DOHH2 (cell line): ENCODE results near the gene PPP2R2D.

Experiments
- CTCF ChIP-seq: fragments of 200-600 bp; sonication (generic); IDR thresholded peaks from one replicate; pipeline ENCODE4 v1.5.1; 2014; ENCODE audit warnings: antibody characterized with exemption, mild to moderate bottlenecking, low read depth, low read length; ENCODE audit not compliant: poor library complexity, severe bottlenecking
- EZH2phosphoT487 ChIP-seq: fragments of 200-600 bp; sonication (generic); IDR thresholded peaks from 2 replicates; pipeline ENCODE4 v1.6.1; 2017; ENCODE audit warnings: borderline replicate concordance, mild to moderate bottlenecking, antibody characterized with exemption, low read length, moderate library complexity, mixed read lengths

GRCh38 chr10:131929122-131929845, 28.5 kb downstream of the PPP2R2D start:
- TF ChIP-seq CTCF (no peak), EZH2phosphoT487 (no peak)
